OCI-LY3 (cell line): ENCODE measurements around the gene DUSP7.

ENCODE experiments used
- EZH2phosphoT487 ChIP-seq: fragments of 200-600 bp; shearing (Covaris generic); IDR thresholded peaks from 2 replicates; pipeline ENCODE4 v1.6.1; 2018; ENCODE audit warnings: antibody characterized with exemption, mixed run types, low read depth
- TF ChIP-seq, protein P1 (sequence below): fragments of 200-600, 300-600 bp; sonication (generic); IDR thresholded peaks from 2 replicates; pipeline ENCODE4 v1.5.1; 2014; ENCODE audit warnings: antibody characterized with exemption, low read length, low read depth

- TF ChIP-seq, protein P1, sequence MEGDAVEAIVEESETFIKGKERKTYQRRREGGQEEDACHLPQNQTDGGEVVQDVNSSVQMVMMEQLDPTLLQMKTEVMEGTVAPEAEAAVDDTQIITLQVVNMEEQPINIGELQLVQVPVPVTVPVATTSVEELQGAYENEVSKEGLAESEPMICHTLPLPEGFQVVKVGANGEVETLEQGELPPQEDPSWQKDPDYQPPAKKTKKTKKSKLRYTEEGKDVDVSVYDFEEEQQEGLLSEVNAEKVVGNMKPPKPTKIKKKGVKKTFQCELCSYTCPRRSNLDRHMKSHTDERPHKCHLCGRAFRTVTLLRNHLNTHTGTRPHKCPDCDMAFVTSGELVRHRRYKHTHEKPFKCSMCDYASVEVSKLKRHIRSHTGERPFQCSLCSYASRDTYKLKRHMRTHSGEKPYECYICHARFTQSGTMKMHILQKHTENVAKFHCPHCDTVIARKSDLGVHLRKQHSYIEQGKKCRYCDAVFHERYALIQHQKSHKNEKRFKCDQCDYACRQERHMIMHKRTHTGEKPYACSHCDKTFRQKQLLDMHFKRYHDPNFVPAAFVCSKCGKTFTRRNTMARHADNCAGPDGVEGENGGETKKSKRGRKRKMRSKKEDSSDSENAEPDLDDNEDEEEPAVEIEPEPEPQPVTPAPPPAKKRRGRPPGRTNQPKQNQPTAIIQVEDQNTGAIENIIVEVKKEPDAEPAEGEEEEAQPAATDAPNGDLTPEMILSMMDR, result no peak
- no peak for TF ChIP-seq EZH2phosphoT487
These were observed 40.7 kb downstream of the DUSP7 start for GRCh38 chr3:52015438-52016228.
